GM23338 (cell line): Measurements from ENCODE around the gene SHISAL1. TPM values are rescaled to one million over a fixed set of nuclear protein-coding genes. Genes with fewer than 3 reads are reported as not detected.

Experiments
- ATAC-seq: fragments of 200-7000 bp; cut with Tn5 transposase; 3 replicates; pipeline ENCODE4 v1.9.1; 2020
- DNase-seq: peaks from one replicate; pipeline ENCODE4 v3.0.0-alpha.2; 2015; ENCODE audit warnings: low spot score
- H2AFZ ChIP-seq: fragments of 200-600 bp; sonication (generic); 2 replicates; pipeline ENCODE4 v1.8.0; 2016; ENCODE audit warnings: antibody characterized with exemption, mild to moderate bottlenecking, moderate library complexity
- H3F3A ChIP-seq: fragments of 200-600 bp; sonication (generic); replicated peaks from 2 replicates; pipeline ENCODE4 v1.8.0; 2017; ENCODE audit warnings: antibody characterized with exemption, mixed run types, low read depth
- H3K27ac ChIP-seq: fragments of 200-600 bp; sonication (generic); 2 replicates; pipeline ENCODE4 v1.6.1; 2016; ENCODE audit warnings: low read depth
- H3K27me3 ChIP-seq: fragments of 200-600 bp; sonication (generic); 2 replicates; pipeline ENCODE4 v1.8.0; 2016; ENCODE audit warnings: mild to moderate bottlenecking, mixed run types, moderate library complexity; ENCODE audit not compliant: insufficient read depth
- H3K36me3 ChIP-seq: fragments of 200-600 bp; sonication (generic); 2 replicates; pipeline ENCODE4 v1.8.0; 2016; ENCODE audit warnings: mild to moderate bottlenecking; ENCODE audit not compliant: insufficient read depth
- H3K4me1 ChIP-seq: fragments of 200-600 bp; sonication (generic); 2 replicates; pipeline ENCODE4 v1.8.0; 2016; ENCODE audit warnings: mild to moderate bottlenecking, moderate library complexity; ENCODE audit not compliant: insufficient read depth
- H3K4me2 ChIP-seq: fragments of 200-600 bp; sonication (generic); 2 replicates; pipeline ENCODE4 v1.7.1; 2017; ENCODE audit warnings: mixed run types
- H3K4me3 ChIP-seq: fragments of 200-600 bp; sonication (generic); 2 replicates; pipeline ENCODE4 v1.6.1; 2016; ENCODE audit warnings: mixed run types
- H3K79me2 ChIP-seq: fragments of 200-600 bp; sonication (generic); replicated peaks from 2 replicates; pipeline ENCODE4 v1.8.0; 2017; ENCODE audit warnings: mild to moderate bottlenecking; ENCODE audit not compliant: insufficient read depth
- H3K9me2 ChIP-seq: fragments of 200-600 bp; sonication (generic); 2 replicates; pipeline ENCODE4 v1.8.0; 2017; ENCODE audit not compliant: insufficient read depth
- H4K20me1 ChIP-seq: fragments of 200-600 bp; sonication (generic); replicated peaks from 2 replicates; pipeline ENCODE4 v1.8.0; 2017; ENCODE audit warnings: mild to moderate bottlenecking; ENCODE audit not compliant: insufficient read depth
- H3K27ac Mint-ChIP-seq: 2 replicates; pipeline ENCODE4 v1.8.0; 2020; ENCODE audit warnings: inconsistent platforms, mild to moderate bottlenecking, moderate library complexity, mixed read lengths
- H3K27me3 Mint-ChIP-seq: 3 replicates; pipeline ENCODE4 v1.8.0; 2022; ENCODE audit warnings: low read depth, mild to moderate bottlenecking, moderate library complexity, mixed read lengths, inconsistent platforms; ENCODE audit not compliant: insufficient read depth, poor library complexity
- H3K36me3 Mint-ChIP-seq: 3 replicates; pipeline ENCODE4 v1.8.0; 2021; ENCODE audit warnings: low read depth, mild to moderate bottlenecking, inconsistent platforms, moderate library complexity, mixed read lengths
- H3K4me1 Mint-ChIP-seq: 3 replicates; pipeline ENCODE4 v1.8.0; 2020; ENCODE audit warnings: mild to moderate bottlenecking, inconsistent platforms, mixed read lengths
- H3K4me3 Mint-ChIP-seq: 3 replicates; pipeline ENCODE4 v1.8.0; 2021; ENCODE audit warnings: moderate library complexity, mild to moderate bottlenecking, inconsistent platforms, mixed read lengths
- H3K9me3 Mint-ChIP-seq: 3 replicates; pipeline ENCODE4 v1.8.0; 2020; ENCODE audit warnings: moderate library complexity, mild to moderate bottlenecking, inconsistent platforms, mixed read lengths
- EZH2phosphoT487 ChIP-seq: fragments of 200-600 bp; sonication (generic); IDR thresholded peaks from one replicate; pipeline ENCODE4 v1.8.1; 2018; ENCODE audit warnings: antibody characterized with exemption; ENCODE audit not compliant: unreplicated experiment
- JUNB ChIP-seq: IDR thresholded peaks from one replicate; pipeline ENCODE4 v1.6.1; 2016; ENCODE audit warnings: antibody characterized with exemption; ENCODE audit not compliant: unreplicated experiment
- NANOG ChIP-seq: IDR thresholded peaks from 2 replicates; pipeline ENCODE4 v1.6.1; 2016; ENCODE audit warnings: antibody characterized with exemption, borderline replicate concordance
- STAT1 ChIP-seq: IDR thresholded peaks from one replicate; pipeline ENCODE4 v1.6.1; 2016; ENCODE audit warnings: antibody characterized with exemption; ENCODE audit not compliant: unreplicated experiment
- polyA plus RNA-seq: library from polyadenylated mRNA; unstranded; fragments of >200 nt; fragmentation: Nextera tagmentation; extraction: Ambion mirVana; gene quantifications from 2 replicates; pipeline ENCODE4 v1.2.1, GENCODE V29; 2016
- total RNA-seq: library from RNA; depleted of rRNA; stranded (reverse); fragments of >200 nt; shearing (Covaris generic); gene quantifications from 2 replicates; pipeline ENCODE4 v1.2.3, GENCODE V29; 2014
- TF ChIP-seq, protein P1 (sequence below): fragments of 250-450 bp; sonication (Bioruptor Pico); IDR thresholded peaks from 2 replicates; pipeline ENCODE4 v1.5.0; 2020; ENCODE audit warnings: mild to moderate bottlenecking, moderate library complexity
- TF ChIP-seq, protein P2 (sequence below): IDR thresholded peaks from 2 replicates; pipeline ENCODE4 v1.6.1; 2016; ENCODE audit warnings: antibody characterized with exemption
- TF ChIP-seq, protein P3 (sequence below), 2 experiments: fragments of 200-600 bp in 1 of 2; sonication (generic) in 1 of 2; conservative IDR thresholded peaks; 2 replicates each; pipeline versions ENCODE4 v1.5.1 to v1.6.1; 2016 to 2017; ENCODE audit warnings: antibody characterized with exemption in 2 of 2, low read depth in 2 of 2, mild to moderate bottlenecking in 2 of 2, moderate library complexity in 1 of 2

The SHISAL1 gene
- total and polyA plus RNA-seq, 2 experiments from 2014 or later = 0.71 to 3.4 TPM

DNA sequence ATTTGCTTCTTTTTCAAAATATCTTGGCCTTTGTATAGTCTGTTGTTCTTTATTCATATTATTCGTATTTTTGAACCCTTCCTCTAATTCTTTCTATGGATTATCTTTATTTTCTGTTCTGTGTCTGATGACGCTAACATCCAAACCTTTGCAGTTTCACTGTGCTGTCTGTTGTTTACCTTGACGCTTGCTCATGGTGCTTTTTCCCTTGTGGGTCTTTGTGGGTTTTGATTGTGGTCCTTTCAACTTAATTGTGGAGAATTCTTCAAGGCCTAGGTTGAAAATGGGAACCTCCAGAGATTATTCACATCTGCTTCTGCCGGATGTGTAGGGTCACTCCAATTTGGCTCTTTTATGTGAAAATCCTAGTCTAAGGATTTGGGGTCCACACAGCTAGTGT, 97.5 kb downstream of the SHISAL1 start:
- Mint-ChIP-seq H3K4me1 (no peaks in the 10 kb centered on the region), H3K36me3 (no peaks in the 10 kb centered on the region), H3K27me3 (peaks cover 4% of the 10 kb centered on the region), H3K9me3 (peaks cover 2% of the 10 kb centered on the region; the same call in 2 of the 3 replicates), H3K27ac (no peak overlapping the region), H3K4me3 (no peak overlapping the region)
- DNase-seq (no peak), ATAC-seq (no peak)
- H3K4me2 ChIP-seq = no peak overlapping the region
- TF ChIP-seq, protein P1, sequence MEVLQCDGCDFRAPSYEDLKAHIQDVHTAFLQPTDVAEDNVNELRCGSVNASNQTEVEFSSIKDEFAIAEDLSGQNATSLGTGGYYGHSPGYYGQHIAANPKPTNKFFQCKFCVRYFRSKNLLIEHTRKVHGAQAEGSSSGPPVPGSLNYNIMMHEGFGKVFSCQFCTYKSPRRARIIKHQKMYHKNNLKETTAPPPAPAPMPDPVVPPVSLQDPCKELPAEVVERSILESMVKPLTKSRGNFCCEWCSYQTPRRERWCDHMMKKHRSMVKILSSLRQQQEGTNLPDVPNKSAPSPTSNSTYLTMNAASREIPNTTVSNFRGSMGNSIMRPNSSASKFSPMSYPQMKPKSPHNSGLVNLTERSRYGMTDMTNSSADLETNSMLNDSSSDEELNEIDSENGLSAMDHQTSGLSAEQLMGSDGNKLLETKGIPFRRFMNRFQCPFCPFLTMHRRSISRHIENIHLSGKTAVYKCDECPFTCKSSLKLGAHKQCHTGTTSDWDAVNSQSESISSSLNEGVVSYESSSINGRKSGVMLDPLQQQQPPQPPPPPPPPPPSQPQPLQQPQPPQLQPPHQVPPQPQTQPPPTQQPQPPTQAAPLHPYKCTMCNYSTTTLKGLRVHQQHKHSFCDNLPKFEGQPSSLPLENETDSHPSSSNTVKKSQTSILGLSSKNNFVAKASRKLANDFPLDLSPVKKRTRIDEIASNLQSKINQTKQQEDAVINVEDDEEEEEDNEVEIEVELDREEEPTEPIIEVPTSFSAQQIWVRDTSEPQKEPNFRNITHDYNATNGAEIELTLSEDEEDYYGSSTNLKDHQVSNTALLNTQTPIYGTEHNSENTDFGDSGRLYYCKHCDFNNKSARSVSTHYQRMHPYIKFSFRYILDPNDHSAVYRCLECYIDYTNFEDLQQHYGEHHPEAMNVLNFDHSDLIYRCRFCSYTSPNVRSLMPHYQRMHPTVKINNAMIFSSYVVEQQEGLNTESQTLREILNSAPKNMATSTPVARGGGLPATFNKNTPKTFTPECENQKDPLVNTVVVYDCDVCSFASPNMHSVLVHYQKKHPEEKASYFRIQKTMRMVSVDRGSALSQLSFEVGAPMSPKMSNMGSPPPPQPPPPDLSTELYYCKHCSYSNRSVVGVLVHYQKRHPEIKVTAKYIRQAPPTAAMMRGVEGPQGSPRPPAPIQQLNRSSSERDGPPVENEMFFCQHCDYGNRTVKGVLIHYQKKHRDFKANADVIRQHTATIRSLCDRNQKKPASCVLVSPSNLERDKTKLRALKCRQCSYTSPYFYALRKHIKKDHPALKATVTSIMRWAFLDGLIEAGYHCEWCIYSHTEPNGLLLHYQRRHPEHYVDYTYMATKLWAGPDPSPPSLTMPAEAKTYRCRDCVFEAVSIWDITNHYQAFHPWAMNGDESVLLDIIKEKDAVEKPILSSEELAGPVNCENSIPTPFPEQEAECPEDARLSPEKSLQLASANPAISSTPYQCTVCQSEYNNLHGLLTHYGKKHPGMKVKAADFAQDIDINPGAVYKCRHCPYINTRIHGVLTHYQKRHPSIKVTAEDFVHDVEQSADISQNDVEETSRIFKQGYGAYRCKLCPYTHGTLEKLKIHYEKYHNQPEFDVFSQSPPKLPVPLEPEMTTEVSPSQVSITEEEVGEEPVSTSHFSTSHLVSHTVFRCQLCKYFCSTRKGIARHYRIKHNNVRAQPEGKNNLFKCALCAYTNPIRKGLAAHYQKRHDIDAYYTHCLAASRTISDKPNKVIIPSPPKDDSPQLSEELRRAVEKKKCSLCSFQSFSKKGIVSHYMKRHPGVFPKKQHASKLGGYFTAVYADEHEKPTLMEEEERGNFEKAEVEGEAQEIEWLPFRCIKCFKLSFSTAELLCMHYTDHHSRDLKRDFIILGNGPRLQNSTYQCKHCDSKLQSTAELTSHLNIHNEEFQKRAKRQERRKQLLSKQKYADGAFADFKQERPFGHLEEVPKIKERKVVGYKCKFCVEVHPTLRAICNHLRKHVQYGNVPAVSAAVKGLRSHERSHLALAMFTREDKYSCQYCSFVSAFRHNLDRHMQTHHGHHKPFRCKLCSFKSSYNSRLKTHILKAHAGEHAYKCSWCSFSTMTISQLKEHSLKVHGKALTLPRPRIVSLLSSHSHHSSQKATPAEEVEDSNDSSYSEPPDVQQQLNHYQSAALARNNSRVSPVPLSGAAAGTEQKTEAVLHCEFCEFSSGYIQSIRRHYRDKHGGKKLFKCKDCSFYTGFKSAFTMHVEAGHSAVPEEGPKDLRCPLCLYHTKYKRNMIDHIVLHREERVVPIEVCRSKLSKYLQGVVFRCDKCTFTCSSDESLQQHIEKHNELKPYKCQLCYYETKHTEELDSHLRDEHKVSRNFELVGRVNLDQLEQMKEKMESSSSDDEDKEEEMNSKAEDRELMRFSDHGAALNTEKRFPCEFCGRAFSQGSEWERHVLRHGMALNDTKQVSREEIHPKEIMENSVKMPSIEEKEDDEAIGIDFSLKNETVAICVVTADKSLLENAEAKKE (CRISPR knock-in tag) = no peak
- TF ChIP-seq STAT1 = no peak
- no peaks in the 10 kb centered on the region for H3K27me3 ChIP-seq
- no peak overlapping the region for H2AFZ ChIP-seq
- H3K79me2 ChIP-seq = no peaks in the 10 kb centered on the region
- H3K9me2 ChIP-seq = no peaks in the 10 kb centered on the region; the same call in 1 of the 2 replicates
- no peaks in the 10 kb centered on the region for H3K4me1 ChIP-seq
- H3F3A ChIP-seq = no peaks in the 10 kb centered on the region
- no peaks in the 10 kb centered on the region for H3K36me3 ChIP-seq
- H4K20me1 ChIP-seq = no peaks in the 10 kb centered on the region
- H3K4me3 ChIP-seq = no peak overlapping the region
- H3K27ac ChIP-seq = no peak overlapping the region

DNA sequence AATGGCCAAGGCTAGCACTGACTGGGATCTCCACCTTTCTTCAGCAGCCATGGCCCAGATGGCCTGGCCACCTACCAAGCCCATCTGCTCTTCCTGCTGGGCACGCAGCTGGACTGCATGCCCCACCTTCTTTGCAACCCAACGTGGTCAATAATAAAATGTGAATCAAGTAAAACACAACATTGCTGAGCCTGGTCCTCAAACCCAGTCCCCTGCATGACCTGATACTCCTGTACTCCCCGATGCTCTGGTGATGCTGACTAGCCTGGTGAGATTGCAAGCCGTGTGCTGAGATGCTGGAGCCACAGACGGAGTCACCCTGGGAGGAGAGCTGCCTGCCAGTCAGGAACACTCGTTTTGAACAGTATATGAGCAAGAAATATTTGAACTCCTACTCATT, 98.0 kb downstream of the SHISAL1 start:
- Mint-ChIP-seq H3K4me3 (no peak overlapping the region), H3K9me3 (peaks cover 5% of the 10 kb centered on the region; the same call in 2 of the 3 replicates), H3K36me3 (no peaks in the 10 kb centered on the region), H3K27me3 (peaks cover 2% of the 10 kb centered on the region), H3K27ac (no peak overlapping the region), H3K4me1 (no peaks in the 10 kb centered on the region)
- H3K9me2 ChIP-seq = no peaks in the 10 kb centered on the region; the same call in 1 of the 2 replicates
- H3K79me2 ChIP-seq = no peaks in the 10 kb centered on the region
- no peaks in the 10 kb centered on the region for H3F3A ChIP-seq
- no peaks in the 10 kb centered on the region for H4K20me1 ChIP-seq
- ATAC-seq (no peak), DNase-seq (no peak)
- H2AFZ ChIP-seq = no peak overlapping the region
- no peaks in the 10 kb centered on the region for H3K4me1 ChIP-seq
- no peak overlapping the region for H3K4me3 ChIP-seq
- H3K36me3 ChIP-seq = no peaks in the 10 kb centered on the region
- H3K4me2 ChIP-seq = no peak overlapping the region
- H3K27ac ChIP-seq = no peak overlapping the region
- no peaks in the 10 kb centered on the region for H3K27me3 ChIP-seq
- TF ChIP-seq EZH2phosphoT487 = no peak
- TF ChIP-seq JUNB = no peak
- no peak for TF ChIP-seq NANOG
- TF ChIP-seq, protein P2, sequence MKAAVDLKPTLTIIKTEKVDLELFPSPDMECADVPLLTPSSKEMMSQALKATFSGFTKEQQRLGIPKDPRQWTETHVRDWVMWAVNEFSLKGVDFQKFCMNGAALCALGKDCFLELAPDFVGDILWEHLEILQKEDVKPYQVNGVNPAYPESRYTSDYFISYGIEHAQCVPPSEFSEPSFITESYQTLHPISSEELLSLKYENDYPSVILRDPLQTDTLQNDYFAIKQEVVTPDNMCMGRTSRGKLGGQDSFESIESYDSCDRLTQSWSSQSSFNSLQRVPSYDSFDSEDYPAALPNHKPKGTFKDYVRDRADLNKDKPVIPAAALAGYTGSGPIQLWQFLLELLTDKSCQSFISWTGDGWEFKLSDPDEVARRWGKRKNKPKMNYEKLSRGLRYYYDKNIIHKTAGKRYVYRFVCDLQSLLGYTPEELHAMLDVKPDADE = no peak
- TF ChIP-seq, protein P3, sequence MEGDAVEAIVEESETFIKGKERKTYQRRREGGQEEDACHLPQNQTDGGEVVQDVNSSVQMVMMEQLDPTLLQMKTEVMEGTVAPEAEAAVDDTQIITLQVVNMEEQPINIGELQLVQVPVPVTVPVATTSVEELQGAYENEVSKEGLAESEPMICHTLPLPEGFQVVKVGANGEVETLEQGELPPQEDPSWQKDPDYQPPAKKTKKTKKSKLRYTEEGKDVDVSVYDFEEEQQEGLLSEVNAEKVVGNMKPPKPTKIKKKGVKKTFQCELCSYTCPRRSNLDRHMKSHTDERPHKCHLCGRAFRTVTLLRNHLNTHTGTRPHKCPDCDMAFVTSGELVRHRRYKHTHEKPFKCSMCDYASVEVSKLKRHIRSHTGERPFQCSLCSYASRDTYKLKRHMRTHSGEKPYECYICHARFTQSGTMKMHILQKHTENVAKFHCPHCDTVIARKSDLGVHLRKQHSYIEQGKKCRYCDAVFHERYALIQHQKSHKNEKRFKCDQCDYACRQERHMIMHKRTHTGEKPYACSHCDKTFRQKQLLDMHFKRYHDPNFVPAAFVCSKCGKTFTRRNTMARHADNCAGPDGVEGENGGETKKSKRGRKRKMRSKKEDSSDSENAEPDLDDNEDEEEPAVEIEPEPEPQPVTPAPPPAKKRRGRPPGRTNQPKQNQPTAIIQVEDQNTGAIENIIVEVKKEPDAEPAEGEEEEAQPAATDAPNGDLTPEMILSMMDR (conservative IDR thresholded peaks at IDR 0.05; ENCODE audit: low read depth in 2 of 2) = no peak
